NCI-H146 treated with DMSO at 0.1 percent for 48 hours (cell line): ENCODE data around the gene ATXN1.
"Not testable (repeated sequence)": the region's sequence is repeated elsewhere in the genome, so short reads cannot be mapped to it uniquely, and the experiment has no call there.

ENCODE experiments used
- DNase-seq: peaks from one replicate; lab custom pipeline; 2025; ENCODE audit not compliant: unreplicated experiment; lab: John Stamatoyannopoulos, UW

The ATXN1 gene

GRCh38 chr6:16545382-16545781 is 215.9 kb downstream of the ATXN1 start:
- no peak for DNase-seq

- DNase-seq: no peak
Observed at GRCh38 chr6:16544521-16544920, 216.7 kb downstream of the ATXN1 start.

- no peak for DNase-seq
Observed at GRCh38 chr6:16544006-16544405, 217.3 kb downstream of the ATXN1 start.

- no peak for DNase-seq
Observed at GRCh38 chr6:16543521-16543920, 217.7 kb downstream of the ATXN1 start.

GRCh38 chr6:16542070-16542469 is 219.2 kb downstream of the ATXN1 start:
- DNase-seq: no peak

- DNase-seq: no peak
Observed at GRCh38 chr6:16540804-16541752, 220.2 kb downstream of the ATXN1 start.

GRCh38 chr6:16540383-16540782 is 220.9 kb downstream of the ATXN1 start:
- DNase-seq: not testable (repeated sequence)

GRCh38 chr6:16539086-16539931 is 222.0 kb downstream of the ATXN1 start:
- peak; percentile 34 for DNase-seq

GRCh38 chr6:16535564-16535963 is 225.7 kb downstream of the ATXN1 start:
- DNase-seq: no peak

- no peak for DNase-seq
Observed at GRCh38 chr6:16533721-16534136, 227.5 kb downstream of the ATXN1 start.

- DNase-seq: no peak
Observed at GRCh38 chr6:16533210-16533609, 228.1 kb downstream of the ATXN1 start.

- no peak for DNase-seq
Observed at GRCh38 chr6:16527691-16528090, 233.6 kb downstream of the ATXN1 start.

GRCh38 chr6:16524380-16524707 is 236.9 kb downstream of the ATXN1 start:
- DNase-seq: no peak

GRCh38 chr6:16523606-16524379 is 237.5 kb downstream of the ATXN1 start:
- no peak for DNase-seq

GRCh38 chr6:16522937-16523336 is 238.3 kb downstream of the ATXN1 start:
- no peak for DNase-seq

- DNase-seq: no peak
Observed at GRCh38 chr6:16521528-16521927, 239.7 kb downstream of the ATXN1 start.

GRCh38 chr6:16519265-16520242 is 241.7 kb downstream of the ATXN1 start:
- peak; percentile 5 for DNase-seq

GRCh38 chr6:16518265-16518664 is 243.0 kb downstream of the ATXN1 start:
- no peak for DNase-seq

- DNase-seq: no peak
Observed at GRCh38 chr6:16514249-16514648, 247.0 kb downstream of the ATXN1 start.
